OCI-LY1 (cell line): ENCODE measurements around the gene MFSD12.

Experiments
- H2AFZ ChIP-seq: fragments of 200-600 bp; sonication (generic), shearing (Covaris generic); 2 replicates; pipeline ENCODE4 v1.6.0; 2014; ENCODE audit warnings: antibody characterized with exemption, mild to moderate bottlenecking, low read length
- H3F3A ChIP-seq: fragments of 200-600 bp; sonication (generic), shearing (Covaris generic); 2 replicates; pipeline ENCODE4 v1.6.0; 2014; ENCODE audit warnings: mild to moderate bottlenecking, antibody characterized with exemption, low read length, moderate library complexity; ENCODE audit not compliant: insufficient read depth
- H3K27ac ChIP-seq: fragments of 200-600 bp; sonication (generic); 2 replicates; pipeline ENCODE4 v1.5.1; 2014; ENCODE audit warnings: low read length, mixed run types, mild to moderate bottlenecking, low read depth; ENCODE audit not compliant: poor library complexity, severe bottlenecking
- H3K27me3 ChIP-seq: fragments of 200-600 bp; sonication (generic); 2 replicates; pipeline ENCODE4 v1.6.0; 2014; ENCODE audit warnings: antibody characterized with exemption, mild to moderate bottlenecking, low read length, moderate library complexity; ENCODE audit not compliant: insufficient read depth
- H3K36me3 ChIP-seq: fragments of 200-600 bp; sonication (generic); 2 replicates; pipeline ENCODE4 v1.6.1; 2014; ENCODE audit warnings: mild to moderate bottlenecking, antibody characterized with exemption, low read length, moderate library complexity, mixed read lengths; ENCODE audit not compliant: insufficient read depth
- H3K4me1 ChIP-seq: fragments of 200-600 bp; sonication (generic); 2 replicates; pipeline ENCODE4 v1.5.1; 2014; ENCODE audit warnings: mild to moderate bottlenecking, low read length, moderate library complexity; ENCODE audit not compliant: insufficient read depth, severe bottlenecking
- H3K4me2 ChIP-seq: fragments of 200-600 bp; sonication (generic), shearing (Covaris generic); 2 replicates; pipeline ENCODE4 v1.6.1; 2014; ENCODE audit warnings: low read length
- H3K4me3 ChIP-seq: fragments of 200-600 bp; sonication (generic); 2 replicates; pipeline ENCODE4 v1.5.1; 2014; ENCODE audit warnings: low read length, low read depth, mild to moderate bottlenecking, mixed read lengths; ENCODE audit not compliant: poor library complexity, severe bottlenecking
- H3K79me2 ChIP-seq: fragments of 200-600 bp; shearing (Covaris generic); 2 replicates; pipeline ENCODE4 v1.6.1; 2016; ENCODE audit warnings: mixed run types, low read length, mixed read lengths; ENCODE audit not compliant: insufficient read depth
- H3K9ac ChIP-seq: fragments of 200-600 bp; sonication (generic), shearing (Covaris generic); 2 replicates; pipeline ENCODE4 v1.6.1; 2014; ENCODE audit warnings: mild to moderate bottlenecking, low read length, mixed read lengths
- H3K9me2 ChIP-seq: fragments of 200-600 bp; sonication (generic), shearing (Covaris generic); 2 replicates; pipeline ENCODE4 v1.6.1; 2014; ENCODE audit warnings: low read depth, mild to moderate bottlenecking, low read length, mixed read lengths
- H3K9me3 ChIP-seq: fragments of 200-600 bp; shearing (Covaris generic); 2 replicates; pipeline ENCODE4 v1.6.1; 2014; ENCODE audit warnings: low read length, mixed read lengths
- H4K20me1 ChIP-seq: fragments of 200-600 bp; sonication (generic), shearing (Covaris generic); 2 replicates; pipeline ENCODE4 v1.6.0; 2016; ENCODE audit warnings: mild to moderate bottlenecking, low read length; ENCODE audit not compliant: insufficient read depth
- CTCF ChIP-seq: fragments of 200-600 bp; sonication (generic), shearing (Covaris generic); IDR thresholded peaks from 2 replicates; pipeline ENCODE4 v1.5.1; 2017; ENCODE audit warnings: mild to moderate bottlenecking, antibody characterized with exemption, low read length, moderate library complexity, mixed read lengths
- EZH2 ChIP-seq: fragments of 200-600 bp; sonication (generic), shearing (Covaris generic); IDR thresholded peaks from 2 replicates; pipeline ENCODE4 v1.8.0; 2017; ENCODE audit warnings: borderline replicate concordance, mixed run types, mild to moderate bottlenecking, antibody characterized with exemption, low read length, moderate library complexity, mixed read lengths

The MFSD12 gene

GRCh38 chr19:3512562-3513228 is 44.7 kb downstream of the MFSD12 start:
- no peaks in the 10 kb centered on the region for H4K20me1 ChIP-seq
- H3F3A ChIP-seq: no peaks in the 10 kb centered on the region

GRCh38 chr19:3511506-3512251 is 45.7 kb downstream of the MFSD12 start:
- H3K79me2 ChIP-seq: peaks cover 7% of the 10 kb centered on the region
- no peak overlapping the region for H3K9ac ChIP-seq
- H3K36me3 ChIP-seq: peaks cover 17% of the 10 kb centered on the region; the same call in 1 of the 2 replicates

More at GRCh38 chr19:3512562-3513228, 44.7 kb downstream of the MFSD12 start:
- Histone ChIP-seq H3K4me3 (no peak overlapping the region), H3K4me2 (no peak overlapping the region), H3K9me3 (no peaks in the 10 kb centered on the region), H2AFZ (no peak overlapping the region), H3K9ac (no peak overlapping the region), H3K27ac (no peak overlapping the region), H3K36me3 (peaks cover 17% of the 10 kb centered on the region; the same call in 1 of the 2 replicates), H3K79me2 (no peaks in the 10 kb centered on the region; the same call in 1 of the 2 replicates), H3K27me3 (no peaks in the 10 kb centered on the region), H3K9me2 (no peaks in the 10 kb centered on the region), H3K4me1 (peaks cover 19% of the 10 kb centered on the region)
- TF ChIP-seq CTCF (no peak), EZH2 (no peak)

GRCh38 chr19:3510727-3511126 is 46.7 kb downstream of the MFSD12 start:
- Histone ChIP-seq H3K4me2 (no peak overlapping the region), H3K9me2 (no peaks in the 10 kb centered on the region), H4K20me1 (no peaks in the 10 kb centered on the region), H2AFZ (no peak overlapping the region), H3F3A (no peaks in the 10 kb centered on the region), H3K79me2 (peaks cover 11% of the 10 kb centered on the region), H3K27me3 (no peaks in the 10 kb centered on the region), H3K4me3 (no peak overlapping the region), H3K4me1 (peaks cover 12% of the 10 kb centered on the region), H3K27ac (no peak overlapping the region), H3K9me3 (no peaks in the 10 kb centered on the region), H3K36me3 (peaks cover 17% of the 10 kb centered on the region; the same call in 1 of the 2 replicates), H3K9ac (no peak overlapping the region)
- TF ChIP-seq CTCF (no peak), EZH2 (no peak)

More at GRCh38 chr19:3511506-3512251, 45.7 kb downstream of the MFSD12 start:
- H3K9me3 ChIP-seq: no peaks in the 10 kb centered on the region
- H3K27ac ChIP-seq: no peak overlapping the region
- no peaks in the 10 kb centered on the region for H3K27me3 ChIP-seq
- H3K4me2 ChIP-seq: no peak overlapping the region
- H3K4me3 ChIP-seq: no peak overlapping the region
- no peak overlapping the region for H2AFZ ChIP-seq
- H3K9me2 ChIP-seq: no peaks in the 10 kb centered on the region
- H3K4me1 ChIP-seq: peaks cover 21% of the 10 kb centered on the region
- no peak for TF ChIP-seq CTCF
- no peak for TF ChIP-seq EZH2
- H3F3A ChIP-seq: no peaks in the 10 kb centered on the region
- H4K20me1 ChIP-seq: no peaks in the 10 kb centered on the region
